Panc1 (cell line): ENCODE measurements around the gene PPP1R14C.

Source experiments
- CTCF ChIP-seq: fragments of 450-650 bp; IDR thresholded peaks from 2 replicates; pipeline ENCODE4 v1.5.1; 2017; ENCODE audit warnings: mild to moderate bottlenecking
- TCF7L2 ChIP-seq: IDR thresholded peaks from 2 replicates; pipeline ENCODE4 v1.6.1; 2011; ENCODE audit warnings: mild to moderate bottlenecking, low read depth, low read length, inconsistent platforms

GRCh38 chr6:150203871-150204545 is 61.2 kb downstream of the PPP1R14C start:
- TF ChIP-seq TCF7L2 = no peak
- TF ChIP-seq CTCF = no peak
